Type B pancreatic cell (in vitro differentiated cells): Measurements from ENCODE around the gene DEPDC5. TPM values are rescaled to one million over a fixed set of nuclear protein-coding genes. Genes with fewer than 3 reads are reported as not detected.

Source experiments
- DNase-seq: peaks from one replicate; pipeline ENCODE4 v3.0.0; 2021; ENCODE audit warnings: mixed read lengths; ENCODE audit not compliant: unreplicated experiment; ENCODE audit errors: extremely low spot score
- H3K27ac Mint-ChIP-seq: 2 replicates; pipeline ENCODE4 v1.8.0; 2021; ENCODE audit warnings: mild to moderate bottlenecking, mixed read lengths
- H3K27me3 Mint-ChIP-seq: 2 replicates; pipeline ENCODE4 v1.8.0; 2021; ENCODE audit warnings: mixed read lengths
- H3K36me3 Mint-ChIP-seq: 2 replicates; pipeline ENCODE4 v1.8.0; 2021; ENCODE audit warnings: mixed read lengths
- H3K4me1 Mint-ChIP-seq: one replicate; pipeline ENCODE4 v1.8.0; 2021; ENCODE audit warnings: mixed read lengths; ENCODE audit not compliant: unreplicated experiment
- H3K4me3 Mint-ChIP-seq: 2 replicates; pipeline ENCODE4 v1.8.0; 2021; ENCODE audit warnings: mild to moderate bottlenecking, mixed read lengths
- H3K9me3 Mint-ChIP-seq: 2 replicates; pipeline ENCODE4 v1.8.0; 2021; ENCODE audit warnings: mixed read lengths
- total RNA-seq: library from RNA; stranded (reverse); gene quantifications from 2 replicates; pipeline ENCODE4 v1.2.1, GENCODE V29; 2021; ENCODE audit warnings: low replicate concordance
- TF ChIP-seq, protein P1 (sequence below): fragments of 200-600 bp; sonication (generic); conservative IDR thresholded peaks from 2 replicates; pipeline ENCODE4 v1.5.0; 2021; ENCODE audit warnings: antibody characterized with exemption, mild to moderate bottlenecking

The DEPDC5 gene
- total RNA-seq, 1 donor from 2014 or later: 40.6 TPM

DNA sequence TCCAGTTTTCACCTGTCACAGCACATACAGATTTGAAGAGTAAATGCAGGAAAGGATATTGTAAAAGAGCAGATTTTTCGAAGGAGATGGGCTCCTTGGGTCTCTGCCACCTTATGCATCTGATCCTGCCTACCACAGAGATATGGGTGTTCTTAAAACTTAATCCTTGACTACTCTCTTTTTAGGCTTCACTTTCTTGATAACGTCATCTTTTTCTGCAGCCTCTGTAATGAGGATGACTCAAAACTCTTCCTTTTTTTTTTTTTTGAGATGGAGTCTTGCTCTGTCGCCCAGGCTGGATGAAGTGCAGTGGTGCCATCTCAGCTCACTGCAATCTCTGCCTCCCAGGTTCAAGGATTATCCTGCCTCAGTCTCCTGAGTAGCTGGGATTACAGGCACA, 11.7 kb upstream of the DEPDC5 start:
- H3K36me3 Mint-ChIP-seq: peaks cover 30% of the 10 kb centered on the region

DNA sequence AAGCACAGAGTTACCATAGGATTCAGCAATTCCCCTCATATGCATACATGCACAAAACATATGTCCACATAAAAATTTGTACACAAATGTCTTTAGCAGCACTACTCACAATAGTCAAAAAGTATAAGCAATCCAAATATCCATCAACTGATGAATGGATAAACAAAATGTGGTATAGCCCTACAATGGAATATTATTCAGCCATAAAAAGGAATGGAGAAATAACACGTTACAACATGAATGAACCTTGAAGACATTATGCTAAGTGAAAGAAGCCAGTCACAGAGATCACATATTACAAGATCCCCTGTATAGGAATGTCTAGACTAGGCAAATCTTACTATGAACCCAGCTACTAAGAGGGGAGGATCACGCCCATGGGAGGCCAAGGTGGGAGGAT, 11.1 kb upstream of the DEPDC5 start:
- H3K4me1 Mint-ChIP-seq: peaks cover 17% of the 10 kb centered on the region
- TF ChIP-seq, protein P1, sequence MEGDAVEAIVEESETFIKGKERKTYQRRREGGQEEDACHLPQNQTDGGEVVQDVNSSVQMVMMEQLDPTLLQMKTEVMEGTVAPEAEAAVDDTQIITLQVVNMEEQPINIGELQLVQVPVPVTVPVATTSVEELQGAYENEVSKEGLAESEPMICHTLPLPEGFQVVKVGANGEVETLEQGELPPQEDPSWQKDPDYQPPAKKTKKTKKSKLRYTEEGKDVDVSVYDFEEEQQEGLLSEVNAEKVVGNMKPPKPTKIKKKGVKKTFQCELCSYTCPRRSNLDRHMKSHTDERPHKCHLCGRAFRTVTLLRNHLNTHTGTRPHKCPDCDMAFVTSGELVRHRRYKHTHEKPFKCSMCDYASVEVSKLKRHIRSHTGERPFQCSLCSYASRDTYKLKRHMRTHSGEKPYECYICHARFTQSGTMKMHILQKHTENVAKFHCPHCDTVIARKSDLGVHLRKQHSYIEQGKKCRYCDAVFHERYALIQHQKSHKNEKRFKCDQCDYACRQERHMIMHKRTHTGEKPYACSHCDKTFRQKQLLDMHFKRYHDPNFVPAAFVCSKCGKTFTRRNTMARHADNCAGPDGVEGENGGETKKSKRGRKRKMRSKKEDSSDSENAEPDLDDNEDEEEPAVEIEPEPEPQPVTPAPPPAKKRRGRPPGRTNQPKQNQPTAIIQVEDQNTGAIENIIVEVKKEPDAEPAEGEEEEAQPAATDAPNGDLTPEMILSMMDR: no peak
- no peaks in the 10 kb centered on the region for H3K9me3 Mint-ChIP-seq
- peaks cover 30% of the 10 kb centered on the region for H3K36me3 Mint-ChIP-seq
- no peak overlapping the region for H3K27ac Mint-ChIP-seq
- H3K4me3 Mint-ChIP-seq: no peak overlapping the region
- no peaks in the 10 kb centered on the region for H3K27me3 Mint-ChIP-seq
- no peak for DNase-seq

More for the DNA sequence above, 11.7 kb upstream of the DEPDC5 start:
- TF ChIP-seq, protein P1: no peak
- Mint-ChIP-seq H3K9me3 (no peaks in the 10 kb centered on the region), H3K4me1 (peaks cover 13% of the 10 kb centered on the region), H3K27ac (peak overlapping the region; percentile 8), H3K27me3 (no peaks in the 10 kb centered on the region), H3K4me3 (no peak overlapping the region)
- DNase-seq: no peak

DNA sequence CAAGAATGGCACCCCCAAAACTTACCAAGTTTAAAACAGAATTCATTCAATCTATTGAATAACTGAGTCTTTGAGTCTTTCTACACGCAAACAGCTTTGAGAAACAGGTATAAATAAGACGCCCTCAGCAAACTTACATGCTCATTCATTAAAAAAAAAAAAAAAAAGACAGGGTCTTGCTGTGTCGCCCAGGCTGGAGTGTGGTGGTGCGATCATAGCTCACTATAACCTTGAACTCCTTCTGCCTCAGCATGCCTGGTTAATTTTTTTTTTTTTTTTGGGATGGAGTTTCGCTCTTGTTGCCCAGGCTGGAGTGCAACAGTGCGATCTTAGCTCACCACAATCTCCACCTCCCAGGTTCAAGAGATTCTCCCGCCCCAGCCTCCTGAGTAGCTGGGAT, 9.9 kb upstream of the DEPDC5 start:
- no peak overlapping the region for H3K27ac Mint-ChIP-seq
- TF ChIP-seq, protein P1: no peak
- H3K9me3 Mint-ChIP-seq: no peaks in the 10 kb centered on the region
- no peak for DNase-seq
- H3K4me1 Mint-ChIP-seq: peaks cover 24% of the 10 kb centered on the region
- H3K36me3 Mint-ChIP-seq: peaks cover 21% of the 10 kb centered on the region
- no peak overlapping the region for H3K4me3 Mint-ChIP-seq
- no peaks in the 10 kb centered on the region for H3K27me3 Mint-ChIP-seq

DNA sequence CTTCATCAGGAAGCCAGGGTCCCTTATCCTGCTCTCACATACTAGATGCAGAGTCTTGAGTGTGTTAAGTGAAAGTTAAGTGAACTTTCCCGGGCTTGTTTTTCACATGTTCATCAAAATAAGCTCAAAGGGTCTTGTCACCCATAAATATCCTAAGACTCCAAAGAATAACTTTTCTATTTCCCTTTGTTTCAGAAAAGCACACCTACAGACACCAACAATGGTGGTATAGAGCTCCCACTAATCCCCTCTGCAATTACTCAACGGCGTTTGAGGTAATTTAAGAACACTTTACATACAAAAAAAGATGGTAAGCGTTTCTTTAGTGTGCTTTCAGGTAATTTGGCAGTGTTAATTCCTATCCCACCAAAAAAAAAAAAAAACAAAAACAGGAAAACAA, 6.4 kb upstream of the DEPDC5 start:
- peak overlapping the region; percentile 98 for H3K27ac Mint-ChIP-seq

DNA sequence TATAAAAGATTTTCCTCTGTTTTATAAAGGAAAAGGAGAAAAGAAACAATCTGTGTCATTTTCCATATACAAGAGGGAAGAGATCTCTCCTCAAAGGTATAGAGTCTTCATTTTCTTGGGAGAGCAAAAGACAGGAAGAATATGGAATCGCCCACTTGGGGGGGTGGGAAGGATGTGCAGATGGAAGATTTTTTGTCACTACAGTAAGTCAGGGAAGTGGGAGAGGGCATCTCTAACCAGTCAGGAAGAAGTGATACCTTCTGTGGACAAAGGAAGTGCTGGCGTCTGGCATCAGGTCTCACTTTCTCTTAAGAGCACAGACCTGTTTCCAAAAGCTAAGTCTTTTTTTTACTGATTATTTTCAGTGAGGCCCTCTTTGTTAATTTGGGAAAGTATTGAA, 5.3 kb upstream of the DEPDC5 start:
- H3K27ac Mint-ChIP-seq: peak overlapping the region; percentile 98
- peaks cover 44% of the 10 kb centered on the region for H3K4me1 Mint-ChIP-seq
- H3K27me3 Mint-ChIP-seq: no peaks in the 10 kb centered on the region
- H3K36me3 Mint-ChIP-seq: peaks cover 9% of the 10 kb centered on the region
- peak overlapping the region; percentile 95 for H3K4me3 Mint-ChIP-seq
- DNase-seq: no peak
- H3K9me3 Mint-ChIP-seq: no peaks in the 10 kb centered on the region
- TF ChIP-seq, protein P1: no peak

More for the DNA sequence above, 6.4 kb upstream of the DEPDC5 start:
- Mint-ChIP-seq H3K36me3 (peaks cover 14% of the 10 kb centered on the region), H3K27me3 (no peaks in the 10 kb centered on the region), H3K4me3 (peak overlapping the region; percentile 95), H3K4me1 (peaks cover 33% of the 10 kb centered on the region), H3K9me3 (no peaks in the 10 kb centered on the region)
- TF ChIP-seq, protein P1: no peak
- no peak for DNase-seq
